ENCODE data around the gene PIGL.
"Not testable (repeated sequence)": the region's sequence is repeated elsewhere in the genome, so short reads cannot be mapped to it uniquely, and the experiment has no call there.

DNA sequence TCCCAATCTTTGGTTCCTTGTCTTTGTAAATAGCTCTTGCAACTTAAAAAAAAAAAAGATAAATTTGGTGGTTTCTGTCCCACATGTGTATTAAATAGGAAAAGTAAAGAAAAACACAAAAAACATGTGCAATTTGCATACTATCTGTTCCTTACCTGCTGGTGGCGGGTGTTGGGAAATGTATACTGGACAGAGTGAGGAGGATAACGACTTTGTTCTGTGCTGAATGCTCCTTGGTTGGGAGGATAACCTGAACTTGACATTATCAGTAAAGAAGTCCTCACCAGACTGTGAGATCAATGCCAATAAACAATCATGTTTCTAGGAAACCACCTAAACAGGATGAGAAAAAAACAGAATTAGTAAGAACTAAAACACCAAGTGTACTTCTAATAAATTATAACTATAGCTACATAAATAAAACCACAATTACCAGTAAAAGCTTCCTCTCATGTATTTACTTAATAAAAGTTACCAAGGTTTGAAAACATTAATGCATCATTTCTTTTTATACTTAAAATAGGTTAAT is 22.6 kb upstream of the PIGL start:
- TF ChIP-seq, protein P1, sequence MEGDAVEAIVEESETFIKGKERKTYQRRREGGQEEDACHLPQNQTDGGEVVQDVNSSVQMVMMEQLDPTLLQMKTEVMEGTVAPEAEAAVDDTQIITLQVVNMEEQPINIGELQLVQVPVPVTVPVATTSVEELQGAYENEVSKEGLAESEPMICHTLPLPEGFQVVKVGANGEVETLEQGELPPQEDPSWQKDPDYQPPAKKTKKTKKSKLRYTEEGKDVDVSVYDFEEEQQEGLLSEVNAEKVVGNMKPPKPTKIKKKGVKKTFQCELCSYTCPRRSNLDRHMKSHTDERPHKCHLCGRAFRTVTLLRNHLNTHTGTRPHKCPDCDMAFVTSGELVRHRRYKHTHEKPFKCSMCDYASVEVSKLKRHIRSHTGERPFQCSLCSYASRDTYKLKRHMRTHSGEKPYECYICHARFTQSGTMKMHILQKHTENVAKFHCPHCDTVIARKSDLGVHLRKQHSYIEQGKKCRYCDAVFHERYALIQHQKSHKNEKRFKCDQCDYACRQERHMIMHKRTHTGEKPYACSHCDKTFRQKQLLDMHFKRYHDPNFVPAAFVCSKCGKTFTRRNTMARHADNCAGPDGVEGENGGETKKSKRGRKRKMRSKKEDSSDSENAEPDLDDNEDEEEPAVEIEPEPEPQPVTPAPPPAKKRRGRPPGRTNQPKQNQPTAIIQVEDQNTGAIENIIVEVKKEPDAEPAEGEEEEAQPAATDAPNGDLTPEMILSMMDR (conservative IDR thresholded peaks at IDR 0.05): not testable (repeated sequence)
- TF ChIP-seq EZH2 (IDR thresholded peaks at IDR 0.05; ENCODE audit: low read depth): not testable (repeated sequence)

Data from PC-9 (cell line).